Measurements from ENCODE around the gene PPP1R3G.

- TF ChIP-seq CTCF (IDR thresholded peaks at IDR 0.05), result no peak
- TF ChIP-seq EMX1 (CRISPR knock-in tag; IDR thresholded peaks at IDR 0.05), result no peak
- TF ChIP-seq NR3C1 (CRISPR knock-in tag; conservative IDR thresholded peaks at IDR 0.05; ENCODE audit: low read depth), result no peak
- no peak for TF ChIP-seq ZBTB43 (CRISPR knock-in tag; IDR thresholded peaks at IDR 0.05)
- TF ChIP-seq USF1 (CRISPR knock-in tag; IDR thresholded peaks at IDR 0.05), result no peak
- no peak for TF ChIP-seq NR2C2 (CRISPR knock-in tag; IDR thresholded peaks at IDR 0.05)
- TF ChIP-seq ATF2 (CRISPR knock-in tag; IDR thresholded peaks at IDR 0.05; ENCODE audit: borderline replicate concordance, low read depth), result no peak
- no peak for TF ChIP-seq IRF1 (CRISPR knock-in tag; IDR thresholded peaks at IDR 0.05)
- no peak for TF ChIP-seq ZNF512 (CRISPR knock-in tag; IDR thresholded peaks at IDR 0.05; ENCODE audit: borderline replicate concordance)
Measured at GRCh38 chr6:5128351-5128750, 43.2 kb downstream of the PPP1R3G start.
